Neural cell (in vitro differentiated cells): ENCODE measurements around the gene ENTREP1. TPM values are rescaled to one million over a fixed set of nuclear protein-coding genes. Genes with fewer than 3 reads are reported as not detected.

ENCODE experiments used
- H2AFZ ChIP-seq: fragments of 200-600, 300-800 bp; sonication (generic), shearing (Covaris generic); 2 replicates; pipeline ENCODE4 v1.6.0; 2014; ENCODE audit warnings: low read depth, mild to moderate bottlenecking, antibody characterized with exemption, low read length, moderate library complexity
- H3F3A ChIP-seq: fragments of 200-600 bp; shearing (Covaris generic); 2 replicates; pipeline ENCODE4 v1.6.1; 2016; ENCODE audit warnings: mild to moderate bottlenecking, moderate library complexity, mixed read lengths, antibody characterized with exemption, low read length; ENCODE audit not compliant: insufficient read depth, poor library complexity, severe bottlenecking
- H3K27ac ChIP-seq: fragments of 200-600, 300-800 bp; sonication (generic), shearing (Covaris generic); 2 replicates; pipeline ENCODE4 v1.5.1; 2014; ENCODE audit warnings: mild to moderate bottlenecking, low read length, moderate library complexity
- H3K27me3 ChIP-seq: fragments of 300-800, 200-600 bp; sonication (generic), shearing (Covaris generic); 2 replicates; pipeline ENCODE4 v1.6.0; 2014; ENCODE audit warnings: mild to moderate bottlenecking, low read depth, low read length, moderate library complexity; ENCODE audit not compliant: insufficient read depth
- H3K36me3 ChIP-seq: fragments of 300-800, 200-600 bp; sonication (generic), shearing (Covaris generic); 2 replicates; pipeline ENCODE4 v1.5.1; 2014; ENCODE audit warnings: mild to moderate bottlenecking, antibody characterized with exemption, low read length, moderate library complexity; ENCODE audit not compliant: insufficient read depth
- H3K4me2 ChIP-seq: fragments of 300-800, 200-600 bp; sonication (generic), shearing (Covaris generic); 2 replicates; pipeline ENCODE4 v1.6.0; 2014; ENCODE audit warnings: mild to moderate bottlenecking, low read length
- H3K4me3 ChIP-seq: fragments of 300-800, 200-600 bp; sonication (generic), shearing (Covaris generic); 2 replicates; pipeline ENCODE4 v1.5.1; 2014; ENCODE audit warnings: mild to moderate bottlenecking, low read length, moderate library complexity
- H3K79me2 ChIP-seq: fragments of 200-600 bp; shearing (Covaris generic); replicated peaks from 2 replicates; pipeline ENCODE4 v1.6.0; 2014; ENCODE audit warnings: mild to moderate bottlenecking, low read length, moderate library complexity; ENCODE audit not compliant: insufficient read depth
- H3K9ac ChIP-seq: fragments of 300-800, 200-600 bp; sonication (generic), shearing (Covaris generic); 2 replicates; pipeline ENCODE4 v1.6.1; 2016; ENCODE audit warnings: mild to moderate bottlenecking, low read length, mixed read lengths
- H3K9me2 ChIP-seq: fragments of 200-600 bp; shearing (Covaris generic); 2 replicates; pipeline ENCODE4 v1.6.1; 2016; ENCODE audit warnings: mild to moderate bottlenecking, low read length, mixed read lengths; ENCODE audit not compliant: insufficient read depth
- H3K9me3 ChIP-seq: fragments of 200-600, 300-800 bp; sonication (generic), shearing (Covaris generic); 2 replicates; pipeline ENCODE4 v1.6.1; 2016; ENCODE audit warnings: mild to moderate bottlenecking, mixed run types, low read length, moderate library complexity, mixed read lengths
- H4K20me1 ChIP-seq: fragments of 200-600 bp; shearing (Covaris generic); 2 replicates; pipeline ENCODE4 v1.6.1; 2016; ENCODE audit warnings: mild to moderate bottlenecking, mixed run types; ENCODE audit not compliant: insufficient read depth
- CTCF ChIP-seq: fragments of 450-650 bp; IDR thresholded peaks from 2 replicates; pipeline ENCODE4 v1.5.1; 2014; ENCODE audit warnings: antibody characterized with exemption, mild to moderate bottlenecking, moderate library complexity; ENCODE audit not compliant: poor library complexity, severe bottlenecking
- EP300 ChIP-seq: fragments of 450-650 bp; conservative IDR thresholded peaks from 2 replicates; pipeline ENCODE4 v1.6.1; 2014; ENCODE audit warnings: antibody characterized with exemption, mild to moderate bottlenecking, moderate library complexity; ENCODE audit not compliant: poor library complexity, severe bottlenecking
- EZH2 ChIP-seq: fragments of 200-600, 300-800 bp; shearing (Covaris generic), sonication (generic); IDR thresholded peaks from 2 replicates; pipeline ENCODE4 v1.6.1; 2014; ENCODE audit warnings: antibody characterized with exemption, low read length, borderline replicate concordance, mild to moderate bottlenecking; ENCODE audit not compliant: insufficient read depth, poor library complexity, severe bottlenecking
- MXI1 ChIP-seq: fragments of 450-650 bp; conservative IDR thresholded peaks from 2 replicates; pipeline ENCODE4 v1.6.1; 2014; ENCODE audit warnings: antibody characterized with exemption, mild to moderate bottlenecking; ENCODE audit not compliant: poor library complexity, severe bottlenecking
- POLR2AphosphoS5 ChIP-seq: IDR thresholded peaks from 2 replicates; pipeline ENCODE4 v1.6.1; 2012
- RAD21 ChIP-seq: fragments of 450-650 bp; conservative IDR thresholded peaks from 2 replicates; pipeline ENCODE4 v1.6.1; 2014; ENCODE audit warnings: antibody characterized with exemption, mild to moderate bottlenecking, moderate library complexity
- REST ChIP-seq: IDR thresholded peaks from 2 replicates; pipeline ENCODE4 v1.6.1; 2012; ENCODE audit warnings: borderline replicate concordance
- SMC3 ChIP-seq: fragments of 450-650 bp; conservative IDR thresholded peaks from 2 replicates; pipeline ENCODE4 v1.6.1; 2014; ENCODE audit warnings: antibody characterized with exemption, mild to moderate bottlenecking, moderate library complexity; ENCODE audit not compliant: poor library complexity
- TAF1 ChIP-seq: IDR thresholded peaks from 2 replicates; pipeline ENCODE4 v1.6.1; 2012; ENCODE audit warnings: low read depth
- polyA plus RNA-seq: library from polyadenylated mRNA; depleted of rRNA; stranded (reverse); fragments of >200 nt; gene quantifications from 2 replicates; pipeline ENCODE4 v1.2.3, GENCODE V29; 2014

Gene ENTREP1
- polyA plus RNA-seq, 1 donor from 2014 or later, result 2.0 TPM

GRCh38 chr9:69431777-69432176 lies 106.8 kb downstream of the ENTREP1 start:
- no peaks in the 10 kb centered on the region for H4K20me1 ChIP-seq
- H3K79me2 ChIP-seq, result no peaks in the 10 kb centered on the region
- no peak overlapping the region for H2AFZ ChIP-seq
- H3F3A ChIP-seq, result no peaks in the 10 kb centered on the region
- H3K4me3 ChIP-seq, result no peak overlapping the region
- peaks cover 21% of the 10 kb centered on the region for H3K36me3 ChIP-seq
- H3K4me2 ChIP-seq, result no peak overlapping the region
- no peak overlapping the region for H3K27ac ChIP-seq
- no peaks in the 10 kb centered on the region for H3K9me2 ChIP-seq
- H3K27me3 ChIP-seq, result no peaks in the 10 kb centered on the region
- peaks cover 11% of the 10 kb centered on the region for H3K9me3 ChIP-seq
- TF ChIP-seq EZH2 (no peak), RAD21 (no peak), MXI1 (no peak), EP300 (peak; percentile 99), CTCF (no peak), POLR2AphosphoS5 (peak; percentile 88), SMC3 (no peak), REST (no peak), TAF1 (no peak)
- no peak overlapping the region for H3K9ac ChIP-seq

GRCh38 chr9:69432623-69433022 lies 107.6 kb downstream of the ENTREP1 start:
- Histone ChIP-seq H3K4me3 (no peak overlapping the region), H3K27me3 (no peaks in the 10 kb centered on the region), H3K4me2 (no peak overlapping the region), H3K9me2 (no peaks in the 10 kb centered on the region), H3F3A (no peaks in the 10 kb centered on the region), H3K9me3 (peaks cover 11% of the 10 kb centered on the region), H3K9ac (no peak overlapping the region), H2AFZ (no peak overlapping the region), H3K79me2 (no peaks in the 10 kb centered on the region), H3K36me3 (peaks cover 21% of the 10 kb centered on the region), H4K20me1 (no peaks in the 10 kb centered on the region), H3K27ac (no peak overlapping the region)
- no peak for TF ChIP-seq REST
- TF ChIP-seq POLR2AphosphoS5, result no peak
- TF ChIP-seq RAD21, result no peak
- TF ChIP-seq MXI1, result no peak
- TF ChIP-seq CTCF, result no peak
- TF ChIP-seq SMC3, result no peak
- no peak for TF ChIP-seq EP300
- no peak for TF ChIP-seq EZH2
- TF ChIP-seq TAF1, result no peak
